Measurements from ENCODE around the gene DCAF8.

DNA sequence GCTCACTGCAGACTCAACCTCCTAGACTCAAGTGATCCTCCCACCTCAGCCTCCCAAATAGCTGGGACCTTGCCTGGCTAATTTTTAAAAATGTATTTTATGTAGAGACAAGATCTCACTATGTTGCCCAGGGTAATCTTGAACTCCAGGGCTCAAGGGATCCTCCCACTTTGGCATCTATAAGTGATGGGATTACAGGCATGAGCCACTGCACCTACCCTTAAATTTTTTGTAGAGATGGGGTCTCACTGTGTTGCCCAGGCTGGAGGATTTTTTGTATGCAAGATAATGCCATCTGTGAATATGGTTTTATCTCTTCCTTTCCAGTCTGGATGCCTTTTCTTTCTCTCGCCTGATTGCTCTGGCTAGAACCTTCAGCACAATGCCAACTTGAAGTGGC is 8.7 kb upstream of the DCAF8 start:
- no peak for TF ChIP-seq POLR2A (IDR thresholded peaks at IDR 0.05)
- TF ChIP-seq, protein P1, sequence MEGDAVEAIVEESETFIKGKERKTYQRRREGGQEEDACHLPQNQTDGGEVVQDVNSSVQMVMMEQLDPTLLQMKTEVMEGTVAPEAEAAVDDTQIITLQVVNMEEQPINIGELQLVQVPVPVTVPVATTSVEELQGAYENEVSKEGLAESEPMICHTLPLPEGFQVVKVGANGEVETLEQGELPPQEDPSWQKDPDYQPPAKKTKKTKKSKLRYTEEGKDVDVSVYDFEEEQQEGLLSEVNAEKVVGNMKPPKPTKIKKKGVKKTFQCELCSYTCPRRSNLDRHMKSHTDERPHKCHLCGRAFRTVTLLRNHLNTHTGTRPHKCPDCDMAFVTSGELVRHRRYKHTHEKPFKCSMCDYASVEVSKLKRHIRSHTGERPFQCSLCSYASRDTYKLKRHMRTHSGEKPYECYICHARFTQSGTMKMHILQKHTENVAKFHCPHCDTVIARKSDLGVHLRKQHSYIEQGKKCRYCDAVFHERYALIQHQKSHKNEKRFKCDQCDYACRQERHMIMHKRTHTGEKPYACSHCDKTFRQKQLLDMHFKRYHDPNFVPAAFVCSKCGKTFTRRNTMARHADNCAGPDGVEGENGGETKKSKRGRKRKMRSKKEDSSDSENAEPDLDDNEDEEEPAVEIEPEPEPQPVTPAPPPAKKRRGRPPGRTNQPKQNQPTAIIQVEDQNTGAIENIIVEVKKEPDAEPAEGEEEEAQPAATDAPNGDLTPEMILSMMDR (IDR thresholded peaks at IDR 0.05), result no peak
